ENCODE data around the gene ARSK.

The ARSK gene

DNA sequence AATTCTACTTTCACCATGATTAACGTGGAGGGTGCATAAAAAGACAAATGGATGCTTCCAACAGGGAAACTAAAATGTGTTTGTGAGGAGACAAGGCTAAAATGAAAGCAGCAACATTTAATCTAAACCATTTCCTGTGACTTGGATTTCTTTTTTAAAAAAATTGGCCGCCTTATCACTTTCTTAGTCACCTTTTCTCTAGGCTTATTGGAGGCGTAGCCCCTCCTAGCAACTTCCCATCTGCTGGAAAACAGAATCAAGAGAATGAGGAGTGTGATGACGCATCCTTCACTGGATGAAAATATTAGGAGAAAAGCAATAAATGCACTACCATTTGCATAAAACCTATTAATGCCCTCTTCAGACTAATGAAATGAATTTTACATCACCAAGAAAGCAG lies 64.2 kb downstream of the ARSK start:
- TF ChIP-seq CTCF (IDR thresholded peaks at IDR 0.05; ENCODE audit: low read depth, low read length, missing control alignments) = no peak
- no peak overlapping the region for H3K4me3 ChIP-seq (ENCODE audit: low read depth, low read length)
- no peak for DNase-seq (ENCODE audit: low read depth)

DNA sequence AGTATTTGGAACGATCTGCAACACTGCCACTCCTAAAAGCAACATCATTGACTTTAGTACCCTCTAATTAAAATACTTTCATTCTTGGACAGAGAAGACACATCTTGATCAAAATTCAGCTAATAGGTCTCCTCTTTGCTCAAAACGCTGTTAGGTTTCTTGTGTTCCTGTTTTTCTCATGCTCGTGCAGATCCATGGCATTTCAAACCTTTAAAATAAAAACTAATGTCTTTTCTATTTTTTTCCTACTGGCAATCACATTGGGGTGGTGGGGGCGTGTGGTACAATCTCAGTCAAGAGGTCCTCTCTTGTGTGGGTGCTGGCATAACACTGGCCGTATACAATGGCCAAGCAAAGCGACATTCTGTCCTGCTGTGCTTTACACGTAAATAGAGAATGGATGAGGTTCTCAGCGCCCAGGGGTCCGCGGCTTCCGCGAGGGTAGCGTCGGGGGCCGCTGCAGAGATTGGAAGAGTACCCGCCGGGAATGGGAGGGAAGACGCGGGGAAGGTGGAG lies 64.7 kb downstream of the ARSK start:
- no peak for DNase-seq (ENCODE audit: low read depth)
- H3K4me3 ChIP-seq (ENCODE audit: low read depth, low read length) = peak overlapping the region; percentile 49
- no peak for TF ChIP-seq CTCF (IDR thresholded peaks at IDR 0.05; ENCODE audit: low read depth, low read length, missing control alignments)

- peak; percentile 18 for DNase-seq (ENCODE audit: low read depth)
- TF ChIP-seq CTCF (IDR thresholded peaks at IDR 0.05; ENCODE audit: low read depth, low read length, missing control alignments) = peak; percentile 18
- peak within 1 kb of the TSS; percentile 49 for H3K4me3 ChIP-seq (ENCODE audit: low read depth, low read length)
These were observed 65.3 kb downstream of the ARSK start, which contains the start of gene GPR150 for GRCh38 chr5:95620030-95620869. GPR150 (plus strand) TSS chr5:95620087; CDS start chr5:95620276, 189 bp downstream.

- peak; percentile 4 for TF ChIP-seq CTCF (IDR thresholded peaks at IDR 0.05; ENCODE audit: low read depth, low read length, missing control alignments)
- H3K4me3 ChIP-seq (ENCODE audit: low read depth, low read length) = peak overlapping the region; percentile 49
- no peak for DNase-seq (ENCODE audit: low read depth)
These were observed 66.3 kb downstream of the ARSK start for GRCh38 chr5:95620870-95621838.

DNA sequence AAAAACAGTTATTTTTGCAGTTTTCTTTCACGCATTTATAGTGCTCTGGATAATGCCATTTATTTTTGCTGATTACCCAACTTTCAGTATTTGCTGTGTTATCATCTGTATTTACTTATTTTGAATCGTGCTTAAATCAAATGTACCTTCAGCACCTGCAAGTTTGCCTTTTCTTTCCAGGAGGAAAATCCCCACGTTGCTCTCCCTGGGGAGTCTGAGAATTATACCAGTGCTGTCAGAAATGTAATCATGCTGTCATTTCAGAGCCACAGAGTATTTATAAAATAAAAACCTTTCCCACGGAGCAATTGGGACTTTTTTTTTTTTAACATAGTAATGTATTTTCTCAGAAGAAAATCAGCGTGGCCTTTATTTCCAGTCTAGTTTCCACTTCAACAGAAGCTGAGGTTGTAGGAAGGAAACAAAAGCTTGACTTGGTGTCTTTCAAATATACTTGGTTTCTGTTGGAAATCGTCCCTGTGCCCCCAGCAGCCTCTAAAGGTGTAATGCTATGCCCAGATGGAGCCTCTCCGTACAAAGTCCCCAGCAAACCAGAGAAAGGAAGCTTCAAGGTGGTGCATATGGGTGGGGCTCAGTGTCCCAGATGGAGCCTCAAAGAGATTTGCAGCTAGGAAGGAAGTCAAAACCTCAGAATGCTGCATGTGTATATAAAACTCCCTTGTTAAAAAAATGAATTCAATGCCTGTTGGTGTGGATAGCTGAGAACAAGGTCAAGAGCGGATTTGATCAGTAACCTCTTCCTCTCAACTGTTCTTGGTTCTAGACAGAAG lies 67.1 kb downstream of the ARSK start:
- H3K4me3 ChIP-seq (ENCODE audit: low read depth, low read length) = no peak overlapping the region
- no peak for TF ChIP-seq CTCF (IDR thresholded peaks at IDR 0.05; ENCODE audit: low read depth, low read length, missing control alignments)
- no peak for DNase-seq (ENCODE audit: low read depth)

GRCh38 chr5:95623706-95624105 lies 68.8 kb downstream of the ARSK start:
- no peak overlapping the region for H3K4me3 ChIP-seq (ENCODE audit: low read depth, low read length)
- no peak for TF ChIP-seq CTCF (IDR thresholded peaks at IDR 0.05; ENCODE audit: low read depth, low read length, missing control alignments)
- DNase-seq (ENCODE audit: low read depth) = no peak

All from GM12864 (cell line).